T-helper 2 cell treated with Interferon-gamma antibody and Interleukin-4, amounts not matched to agents 100 ng/mL and 5 ng/mL, for 36 hours (primary cell): ENCODE data around the gene PDE4B. TPM values are rescaled to one million over a fixed set of nuclear protein-coding genes. Genes with fewer than 3 reads are reported as not detected.
"Not testable (repeated sequence)": the region's sequence is repeated elsewhere in the genome, so short reads cannot be mapped to it uniquely, and the experiment has no call there.

Experiments used
- intact Hi-C: fragments of 100-400 bp; cut with micrococcal nuclease; formaldehyde crosslinking; loops from one replicate; pipeline ENCODE4 v1.15.1; 2023
- total RNA-seq: library from RNA; stranded (reverse); gene quantifications from 2 replicates; pipeline ENCODE4 v1.2.3, GENCODE V29; 2022

The PDE4B gene
- total RNA-seq, 1 donor from 2014 or later = 16.9 TPM

DNA sequence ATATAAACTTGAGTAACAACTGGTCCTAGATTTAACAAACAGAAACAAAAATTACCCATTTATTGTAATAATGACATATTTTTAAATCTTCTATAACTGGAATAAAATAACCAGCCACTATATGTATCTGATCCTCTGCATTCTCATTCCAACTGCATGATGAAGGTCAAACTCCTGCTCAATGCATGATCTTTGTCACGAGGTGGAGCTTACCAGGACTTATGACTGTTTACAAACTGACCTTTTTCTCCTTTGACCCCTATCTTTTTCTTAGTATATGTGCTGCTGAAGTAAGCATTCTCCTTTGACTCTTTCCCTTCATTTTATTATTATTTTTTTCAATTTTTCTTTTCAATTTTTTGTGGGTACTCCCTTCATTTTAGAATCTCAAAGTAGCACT is 252.2 kb downstream of the PDE4B start:
- intact Hi-C loops = no loop called here

GRCh38 chr1:66046415-66046814 is 253.7 kb downstream of the PDE4B start:
- intact Hi-C loops = no loop called here

DNA sequence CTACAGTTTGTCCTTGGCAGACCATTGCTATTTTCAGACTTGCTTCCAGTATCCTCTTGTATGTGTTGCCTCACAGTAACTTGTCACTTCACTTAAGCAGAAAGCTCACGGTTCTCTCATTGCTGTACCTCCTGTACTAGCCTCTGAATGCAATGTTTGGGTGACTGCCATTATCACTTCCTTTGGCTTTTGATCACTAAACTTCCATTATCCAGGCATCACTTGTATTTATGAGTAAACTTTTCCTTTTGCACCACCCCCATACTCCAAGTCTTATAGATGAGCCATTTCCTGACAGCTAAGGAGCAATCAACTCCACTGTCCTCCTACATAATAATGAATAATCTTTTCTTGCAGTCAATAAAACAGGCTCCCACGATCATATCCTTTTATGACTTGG is 255.3 kb downstream of the PDE4B start:
- intact Hi-C loops = no loop called here

- intact Hi-C loops = no loop called here
Measured at GRCh38 chr1:66050123-66050522, 257.4 kb downstream of the PDE4B start.

GRCh38 chr1:66050633-66051032 is 257.9 kb downstream of the PDE4B start:
- intact Hi-C loops = no loop called here

GRCh38 chr1:66055092-66055491 is 262.4 kb downstream of the PDE4B start:
- intact Hi-C loops = no loop called here

GRCh38 chr1:66057448-66057847 is 264.8 kb downstream of the PDE4B start:
- intact Hi-C loops = not testable (repeated sequence)

- intact Hi-C loops = no loop called here
Measured at GRCh38 chr1:66058558-66058957, 265.9 kb downstream of the PDE4B start.

DNA sequence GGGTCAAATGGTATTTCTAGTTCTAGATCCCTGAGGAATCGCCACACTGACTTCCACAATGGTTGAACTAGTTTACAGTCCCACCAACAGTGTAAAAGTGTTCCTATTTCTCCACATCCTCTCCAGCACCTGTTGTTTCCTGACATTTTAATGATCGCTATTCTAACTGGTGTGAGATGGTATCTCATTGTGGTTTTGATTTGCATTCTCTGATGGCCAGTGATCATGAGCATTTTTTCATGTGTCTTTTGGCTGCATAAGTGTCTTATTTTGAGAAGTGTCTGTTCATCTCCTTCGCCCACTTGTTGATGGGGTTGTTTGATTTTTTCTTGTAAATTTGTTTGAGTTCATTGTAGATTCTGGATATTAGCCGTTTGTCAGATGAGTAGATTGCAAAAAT is 274.5 kb downstream of the PDE4B start:
- intact Hi-C loops = not testable (repeated sequence)

DNA sequence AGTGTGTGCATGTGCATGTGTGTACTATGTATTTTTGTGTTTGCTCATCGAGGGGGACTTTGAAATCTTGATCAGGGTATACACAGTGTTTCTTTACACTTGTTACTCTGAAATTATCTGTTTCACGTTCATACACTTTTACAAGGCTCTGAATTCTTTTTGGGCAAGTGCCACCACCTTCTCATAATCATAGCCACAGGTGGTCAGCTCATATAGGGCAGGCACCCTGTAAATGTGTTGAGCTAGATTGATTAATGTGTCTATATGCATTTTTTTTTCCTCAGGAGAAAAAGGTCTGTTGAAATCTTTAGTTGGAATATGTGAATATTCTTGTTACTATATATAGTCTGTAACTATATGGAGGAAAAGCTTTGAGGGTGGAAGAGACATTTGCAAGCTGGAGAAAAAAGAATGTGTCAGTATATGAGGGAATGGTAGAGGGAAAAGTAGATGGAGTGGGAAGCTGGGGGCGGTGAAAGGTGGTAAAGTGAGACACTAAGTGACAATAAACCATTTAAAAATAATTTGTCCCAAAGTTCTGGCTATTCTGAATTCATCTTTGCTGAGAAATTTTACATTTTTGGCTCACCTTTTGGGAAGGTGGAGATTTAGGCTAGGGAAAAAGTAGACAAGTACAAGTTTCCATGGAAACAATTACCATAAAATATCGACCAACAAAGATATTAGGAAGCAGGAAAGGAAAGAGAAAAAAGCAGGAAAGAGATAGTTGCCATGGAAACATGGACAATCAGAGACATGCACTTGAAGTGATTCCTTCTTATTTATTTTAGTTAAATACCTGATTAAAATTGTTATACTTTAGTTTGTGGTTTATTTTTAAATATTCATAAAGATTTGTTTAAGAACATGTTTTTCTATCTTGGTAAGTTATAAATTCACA is 277.5 kb downstream of the PDE4B start:
- intact Hi-C loops = no loop called here

DNA sequence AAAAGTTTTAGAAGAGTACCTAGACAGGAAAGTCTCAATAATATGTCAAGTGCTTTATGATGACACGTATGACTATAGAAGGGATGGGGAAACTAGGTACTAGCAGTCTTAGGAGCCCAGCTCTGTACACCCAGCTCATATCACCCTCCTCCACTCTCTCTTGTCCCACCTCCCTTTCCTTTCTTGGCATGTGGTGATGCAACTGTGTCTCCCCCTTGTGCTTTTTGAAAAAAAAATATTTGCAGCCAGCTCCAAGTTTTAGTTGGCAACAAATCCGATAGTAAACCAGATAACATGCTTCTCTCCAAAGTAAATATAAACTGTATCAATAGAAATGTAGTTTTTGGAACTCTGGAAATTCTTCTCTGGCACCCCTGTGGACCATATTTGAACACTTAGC is 280.7 kb downstream of the PDE4B start:
- intact Hi-C loops = no loop called here

- intact Hi-C loops = no loop called here
Measured at GRCh38 chr1:66074147-66074546, 281.5 kb downstream of the PDE4B start.

- intact Hi-C loops = no loop called here
Measured at GRCh38 chr1:66078412-66078811, 285.7 kb downstream of the PDE4B start.

DNA sequence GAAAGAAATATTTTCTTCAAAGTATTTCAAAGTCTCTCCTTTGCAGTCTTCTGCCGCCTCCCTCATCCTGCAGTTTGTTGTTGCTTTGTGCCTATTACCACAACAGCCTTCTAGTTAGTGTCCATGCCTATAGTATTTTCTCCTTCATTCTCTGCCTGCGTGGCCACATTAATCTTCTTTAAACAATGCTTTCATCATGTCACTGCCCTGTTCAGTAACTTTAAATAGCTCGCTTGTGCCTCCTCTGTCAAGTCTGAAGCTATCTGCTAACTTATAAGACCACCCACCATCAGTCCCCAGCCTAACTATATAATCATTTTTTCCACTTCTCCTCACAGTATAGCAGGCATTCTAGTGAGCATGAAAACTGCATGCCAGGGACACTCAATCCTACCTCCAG is 290.3 kb downstream of the PDE4B start:
- intact Hi-C loops = no loop called here

DNA sequence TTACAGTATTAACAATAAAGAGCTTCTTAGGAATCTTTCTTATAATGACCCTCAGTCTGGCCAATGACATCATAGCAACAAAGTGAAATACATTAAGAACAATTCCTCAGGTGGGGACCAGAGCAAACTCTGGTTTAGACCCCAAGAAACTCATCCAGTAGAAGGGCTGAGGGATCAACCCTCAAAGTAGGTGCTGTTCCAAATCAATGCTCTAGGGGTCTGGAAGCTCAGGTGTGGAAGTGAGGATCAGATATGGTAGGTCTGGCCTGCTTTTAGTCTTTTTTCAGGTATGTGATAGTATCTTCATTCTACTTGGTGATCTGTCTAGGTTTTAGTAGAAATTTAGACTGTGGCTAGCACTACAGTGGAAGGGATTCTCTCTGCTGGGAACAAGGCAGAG is 291.7 kb downstream of the PDE4B start:
- intact Hi-C loops = no loop called here

GRCh38 chr1:66085600-66085999 is 292.9 kb downstream of the PDE4B start:
- intact Hi-C loops = no loop called here

DNA sequence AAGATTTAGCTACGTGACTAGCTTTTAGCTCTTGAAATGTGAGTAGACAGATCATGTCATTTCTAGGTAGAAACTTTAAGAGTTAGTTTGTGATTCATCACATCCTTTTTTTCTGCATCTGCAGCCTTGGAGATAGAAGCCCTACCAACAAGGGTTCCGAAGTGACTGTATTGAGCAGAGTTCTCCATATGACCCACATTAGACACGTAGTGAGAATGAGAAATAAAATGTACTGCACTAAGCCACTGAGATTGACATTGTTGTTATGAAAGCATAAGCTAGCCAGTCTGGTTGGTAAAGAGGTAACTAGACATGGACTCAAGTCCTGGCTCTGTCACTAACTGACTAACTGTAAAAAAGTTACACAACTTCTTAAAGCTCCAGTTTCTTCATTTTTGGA is 296.1 kb downstream of the PDE4B start:
- intact Hi-C loops = no loop called here

- intact Hi-C loops = no loop called here
Measured at GRCh38 chr1:66090859-66091457, 298.3 kb downstream of the PDE4B start.

DNA sequence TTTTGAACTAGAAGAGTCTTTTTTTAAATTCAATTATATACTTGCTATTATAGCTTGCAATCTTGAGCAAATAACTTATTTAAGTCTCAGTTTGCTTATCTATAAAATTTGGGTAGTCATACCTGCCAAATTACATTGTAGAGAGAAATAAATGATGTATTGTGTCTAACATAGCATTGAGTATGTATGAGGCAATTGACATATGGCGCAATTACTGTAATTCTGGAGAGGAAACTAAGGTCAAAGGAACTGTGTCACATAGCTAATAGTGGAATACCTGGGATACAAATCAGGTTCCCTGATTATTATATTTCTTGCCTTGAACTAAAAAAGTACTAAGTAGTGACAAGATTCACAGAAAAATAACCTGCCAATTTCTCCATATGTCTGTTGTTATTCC is 302.5 kb downstream of the PDE4B start:
- intact Hi-C loops = no loop called here

- intact Hi-C loops = not testable (repeated sequence)
Measured at GRCh38 chr1:66100959-66101358, 308.3 kb downstream of the PDE4B start.

- intact Hi-C loops = not testable (repeated sequence)
Measured at GRCh38 chr1:66104076-66104475, 311.4 kb downstream of the PDE4B start.

- intact Hi-C loops = no loop called here
Measured at GRCh38 chr1:66108624-66109023, 315.9 kb downstream of the PDE4B start.
